RPMI8226 (cell line): Measurements from ENCODE around the gene TMEM18.
"Not testable (repeated sequence)": the region's sequence is repeated elsewhere in the genome, so short reads cannot be mapped to it uniquely, and the experiment has no call there.

ENCODE experiments used
- DNase-seq: peaks from one replicate; pipeline ENCODE4 v3.0.0-alpha.2; 2015

The TMEM18 gene

DNA sequence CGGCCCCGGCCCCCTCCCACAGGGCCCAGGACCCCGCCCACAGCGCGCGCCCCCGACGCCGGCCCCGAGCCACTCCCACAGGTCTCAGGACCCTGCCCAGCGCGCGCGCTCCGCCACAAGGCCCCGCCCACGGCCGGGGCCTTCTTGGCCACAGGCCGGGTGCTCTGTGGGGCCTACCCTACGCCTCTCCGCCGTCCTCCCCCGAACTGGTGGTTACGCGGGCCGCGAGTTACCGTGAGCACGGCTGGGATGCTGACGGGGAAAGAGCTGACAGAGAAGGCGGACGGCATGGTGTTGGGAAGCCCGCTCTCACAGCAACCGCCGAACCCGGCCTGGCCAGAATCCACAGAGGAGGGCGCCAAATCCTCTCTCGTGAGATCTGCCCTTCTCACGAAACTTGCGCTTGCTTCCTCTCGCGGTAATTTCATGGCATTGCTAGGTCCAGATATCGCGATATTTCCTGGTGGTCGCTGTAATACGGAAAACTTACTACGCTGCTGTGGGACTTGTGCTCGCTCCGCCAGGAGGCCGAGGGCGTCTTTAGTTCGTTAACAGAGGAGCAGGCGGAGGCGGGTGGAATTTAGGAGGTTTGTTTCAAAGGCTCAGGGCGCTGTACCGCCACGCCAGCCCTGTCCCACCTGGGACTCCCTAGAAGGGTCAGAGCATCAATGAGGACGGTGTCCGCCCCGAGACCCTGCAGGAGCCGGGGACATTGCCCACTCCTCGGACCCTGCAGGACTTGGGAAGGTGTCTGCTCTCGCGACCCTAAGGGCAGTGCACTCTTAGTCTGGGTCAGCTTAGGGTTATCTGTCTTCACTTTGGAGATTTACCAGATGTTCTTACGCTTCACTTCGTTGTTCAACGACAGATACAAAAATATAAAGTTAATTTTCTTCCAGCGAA lies at the start of gene TMEM18:
Gene TMEM18 (minus strand): TSS at position 351 of the 903 bp plus-strand sequence. CDS start 61 bp downstream, at position 290.
- peak; percentile 98 for DNase-seq

DNA sequence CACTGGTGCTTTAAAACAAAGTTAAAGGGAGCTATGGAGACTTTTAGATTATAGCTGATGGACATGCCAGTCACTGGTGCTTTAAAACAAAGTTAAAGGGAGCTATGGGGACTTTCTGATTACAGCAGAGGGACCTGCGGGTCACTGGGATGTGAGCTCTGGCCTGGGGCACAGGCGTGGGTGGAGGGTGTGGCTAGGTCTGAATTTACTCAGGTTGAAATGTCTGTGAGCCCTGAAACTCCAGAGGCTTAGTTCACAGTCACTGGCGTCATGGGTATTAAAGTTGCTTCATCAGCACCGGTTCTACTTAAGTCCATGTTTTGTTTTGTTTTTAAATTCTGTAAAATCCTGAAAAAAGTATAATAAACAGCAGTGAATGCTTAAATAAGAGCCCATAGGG lies 49.0 kb upstream of the TMEM18 start:
- DNase-seq = no peak

DNA sequence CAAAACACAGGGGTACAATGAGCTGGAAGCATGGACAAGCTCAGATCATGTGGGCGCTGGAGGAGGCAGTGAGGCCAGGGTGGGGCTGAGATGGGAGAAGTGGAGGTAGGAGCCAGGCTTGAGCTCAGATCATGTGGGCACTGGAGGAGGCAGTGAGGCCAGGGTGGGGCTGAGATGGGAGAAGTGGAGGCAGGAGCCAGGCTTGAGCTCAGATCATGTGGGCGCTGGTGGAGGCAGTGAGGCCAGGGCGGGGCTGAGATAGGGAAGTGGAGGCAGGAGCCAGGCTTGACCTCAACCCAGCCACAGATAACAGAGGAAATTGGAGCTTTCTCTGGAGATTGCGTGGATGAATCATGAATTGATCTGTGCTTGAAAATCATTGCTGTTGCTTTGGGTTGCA lies 48.3 kb upstream of the TMEM18 start:
- no peak for DNase-seq

DNA sequence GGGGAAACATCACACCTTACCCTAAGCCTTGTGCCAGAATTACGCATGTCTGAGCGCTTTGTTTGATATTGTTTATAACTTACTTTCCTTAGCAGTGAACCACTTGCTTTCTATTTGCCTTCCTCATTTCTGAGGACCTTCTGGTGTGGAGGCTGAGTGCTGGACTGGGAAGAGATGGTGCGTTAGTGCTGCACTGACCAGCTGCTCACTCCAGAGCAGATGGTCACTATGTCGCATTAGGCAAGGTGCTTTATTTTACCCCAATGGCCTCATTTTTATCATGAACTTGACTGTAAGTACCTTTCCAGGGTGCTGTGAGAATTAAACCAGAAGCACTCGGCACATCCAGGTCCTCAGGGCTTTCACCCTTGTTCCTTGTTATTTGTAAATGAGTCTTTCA lies 46.6 kb upstream of the TMEM18 start:
- DNase-seq = no peak

DNA sequence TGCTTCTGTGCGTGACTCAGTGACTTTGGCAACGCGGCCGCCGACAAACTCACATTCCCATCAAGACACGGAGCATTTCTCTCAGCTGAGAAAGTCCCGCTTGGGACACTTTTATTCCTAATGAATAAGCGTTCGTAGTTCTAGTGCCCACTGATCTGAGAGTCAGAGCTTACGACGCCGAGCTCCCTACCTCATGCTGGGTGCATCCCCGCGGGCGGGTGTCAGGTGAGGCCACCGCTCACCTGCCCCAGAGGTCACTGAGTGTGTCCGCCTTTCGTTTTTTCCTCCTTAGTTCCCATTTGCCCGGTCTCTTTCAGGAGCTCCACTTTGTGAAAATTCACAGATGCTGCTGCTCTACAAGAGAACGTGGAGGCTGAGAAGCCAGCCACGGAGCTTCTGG lies 43.6 kb upstream of the TMEM18 start:
- DNase-seq = no peak

DNA sequence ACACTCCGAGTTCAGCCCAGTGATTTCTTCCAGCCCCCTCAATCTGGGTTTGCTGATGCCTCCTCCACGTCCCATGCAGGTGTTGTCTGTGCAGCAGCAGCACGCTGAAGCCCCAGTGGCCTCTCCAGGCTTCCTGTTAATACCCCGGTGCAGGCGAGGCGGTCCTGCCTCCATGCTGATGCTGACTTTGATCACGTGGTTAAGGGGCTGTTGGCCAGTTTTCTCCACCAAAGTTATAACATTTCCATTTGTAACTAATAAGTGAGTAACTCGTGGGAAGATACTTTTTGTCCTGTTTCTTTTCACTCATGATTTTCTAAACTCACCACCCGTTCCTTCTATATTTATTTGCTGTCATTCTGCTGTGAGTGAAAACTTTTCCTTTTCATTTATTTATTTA lies 42.5 kb upstream of the TMEM18 start:
- DNase-seq = no peak

DNA sequence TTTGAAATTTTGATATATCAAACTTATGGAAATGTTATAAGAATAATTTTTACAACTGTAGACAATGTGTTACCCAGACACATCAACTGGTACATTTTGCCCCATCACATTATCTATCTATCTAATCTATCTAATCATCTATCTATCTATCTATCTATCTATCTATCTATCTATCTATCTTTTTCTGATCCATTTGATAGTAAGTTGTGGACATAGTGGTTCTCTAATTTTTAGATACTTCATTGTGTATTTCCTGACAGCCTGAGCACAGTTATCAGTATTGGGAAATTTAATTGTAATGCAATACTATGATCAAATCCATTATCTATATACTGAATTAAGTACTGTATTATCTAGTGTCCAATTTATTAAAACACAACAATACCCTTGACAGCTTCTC lies 42.0 kb upstream of the TMEM18 start:
- DNase-seq = no peak

DNA sequence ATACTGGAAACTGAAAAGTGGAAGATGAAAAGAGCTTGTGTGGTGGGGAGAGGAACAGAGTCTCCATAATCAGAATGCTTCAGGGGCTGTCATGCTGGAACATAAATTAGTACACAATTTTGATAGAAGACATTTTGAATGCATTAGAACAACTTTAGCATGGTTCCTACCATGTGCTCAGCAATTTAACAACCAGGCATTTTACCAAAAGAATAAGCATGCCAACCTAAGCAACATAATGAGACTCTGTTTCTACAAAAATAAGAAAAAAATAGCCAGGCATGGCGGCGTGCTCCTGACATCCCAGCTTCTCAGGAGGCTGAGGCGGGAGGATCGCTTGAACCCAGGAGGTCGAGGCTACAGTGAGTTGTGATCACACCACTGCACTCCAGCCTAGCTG lies 40.5 kb upstream of the TMEM18 start:
- no peak for DNase-seq

DNA sequence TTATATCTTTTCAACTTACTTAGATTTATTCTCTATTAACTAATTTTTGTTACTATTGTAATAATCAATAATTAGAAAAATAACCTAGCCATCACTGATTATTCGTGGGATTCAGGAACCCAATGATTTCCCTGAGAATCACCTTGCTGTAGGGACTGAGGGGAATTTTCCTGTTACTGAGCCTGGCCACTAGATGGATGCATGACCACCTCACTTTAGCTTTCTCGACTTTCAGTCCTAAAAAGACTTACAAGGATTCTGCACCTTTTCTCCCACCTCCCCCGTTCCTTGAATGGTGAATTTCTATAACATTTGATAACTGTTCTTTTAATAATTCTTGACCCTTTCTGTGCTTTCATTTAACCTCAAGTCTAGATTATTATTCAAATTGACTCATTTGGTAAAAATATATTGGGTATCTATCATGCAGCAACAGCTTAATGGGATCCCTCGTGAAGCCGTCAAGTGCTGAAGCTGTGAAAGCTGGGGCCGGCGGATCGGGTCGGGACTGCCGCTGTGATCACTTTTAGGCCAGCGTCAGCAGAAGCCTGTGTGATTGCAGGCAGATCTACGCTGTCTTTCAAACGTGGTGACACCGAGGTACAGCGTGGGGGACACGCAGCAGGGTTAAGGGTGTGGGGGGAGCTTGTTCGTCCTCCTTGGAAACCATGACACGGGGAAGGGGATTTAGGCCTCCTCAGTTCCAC lies 38.8 kb upstream of the TMEM18 start:
- DNase-seq = no peak

DNA sequence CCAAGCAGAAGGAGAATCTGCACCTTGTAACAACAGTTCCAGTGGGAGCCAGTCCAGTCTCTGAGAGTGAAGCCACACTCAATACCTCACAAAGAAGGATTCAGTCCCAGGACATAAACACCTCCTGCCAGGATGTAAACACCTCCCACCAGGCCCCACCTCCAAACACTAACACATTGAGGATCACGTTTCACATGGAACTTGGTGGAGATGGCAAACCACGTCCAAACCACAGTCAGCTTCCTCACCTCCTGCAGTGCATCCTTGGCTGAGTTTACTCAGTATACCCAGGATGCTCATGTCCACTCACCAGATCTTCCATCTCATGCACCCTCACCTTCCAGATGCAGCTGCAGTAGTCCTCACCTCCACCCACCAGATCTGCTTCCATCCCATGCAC lies 37.8 kb upstream of the TMEM18 start:
- no peak for DNase-seq

DNA sequence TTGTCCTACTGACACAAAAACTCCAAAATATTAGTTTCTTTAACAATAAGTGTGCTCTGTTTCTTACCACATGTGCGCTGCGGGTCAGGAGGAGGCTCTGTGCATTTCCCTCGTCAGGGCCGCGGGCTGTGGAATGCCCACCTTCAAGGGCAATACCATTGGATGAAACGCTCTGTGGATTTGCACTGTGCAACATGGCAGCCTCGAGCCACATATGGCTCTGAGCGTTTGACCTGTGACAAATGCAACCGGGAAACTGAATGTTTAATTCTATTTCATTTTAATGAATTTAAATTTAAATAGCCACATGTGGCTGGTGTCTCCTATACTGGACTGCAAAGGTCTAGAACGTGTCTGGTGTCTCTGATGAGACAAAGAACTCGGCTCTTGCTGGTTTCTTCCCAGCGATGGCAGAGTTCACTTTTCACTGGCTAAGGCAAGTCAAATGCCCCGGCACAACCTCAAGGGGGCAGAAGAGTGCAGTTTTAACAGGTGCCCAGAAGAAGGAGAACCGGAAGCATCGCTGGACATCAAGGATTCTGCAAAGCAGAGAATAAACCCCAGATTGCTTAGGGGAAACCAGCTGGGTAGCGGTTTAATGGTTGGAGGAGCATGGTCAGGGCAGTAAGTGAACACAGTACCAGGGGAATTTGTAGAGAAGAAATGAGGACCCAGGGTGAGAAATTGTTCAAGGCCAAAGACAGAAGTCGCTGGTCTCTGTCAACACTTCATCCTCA lies 37.0 kb upstream of the TMEM18 start:
- peak; percentile 82 for DNase-seq

DNA sequence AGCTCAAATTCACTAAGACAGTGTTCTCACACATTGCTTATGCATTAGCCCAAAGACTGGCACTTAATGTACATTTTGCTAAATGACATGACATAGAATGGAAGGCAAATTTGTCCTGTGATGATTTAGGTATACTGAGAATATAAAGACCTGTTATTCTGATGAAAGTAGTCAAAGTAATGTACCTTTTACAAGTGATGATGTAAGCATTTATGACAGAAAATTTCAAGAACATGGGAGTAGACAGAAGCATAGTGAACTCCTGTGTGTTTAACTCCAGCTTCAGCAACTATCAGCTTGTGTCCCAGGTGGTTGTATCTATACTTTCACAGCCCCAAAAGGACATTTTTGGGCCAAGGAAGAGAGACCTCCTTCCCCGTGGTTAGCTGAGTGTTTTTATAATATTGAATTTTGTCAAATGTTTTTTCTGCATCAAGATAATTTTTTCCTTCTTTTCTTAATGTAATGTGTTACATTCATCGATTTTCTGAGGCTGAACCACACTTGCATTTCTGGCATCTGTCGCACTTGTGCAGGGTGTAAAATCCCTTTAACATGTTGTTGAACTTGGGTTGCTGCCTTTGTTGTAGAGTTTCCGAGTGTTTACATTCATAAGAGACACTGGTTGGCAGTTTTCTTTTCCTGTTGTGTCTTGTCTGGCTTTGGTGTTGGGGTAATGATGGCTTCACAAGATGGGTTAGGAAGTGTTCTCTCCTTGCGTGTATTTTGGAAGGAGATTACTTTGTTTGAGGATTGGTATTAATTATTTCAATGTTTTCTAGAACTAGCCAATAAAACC lies 33.9 kb upstream of the TMEM18 start:
- DNase-seq = no peak

DNA sequence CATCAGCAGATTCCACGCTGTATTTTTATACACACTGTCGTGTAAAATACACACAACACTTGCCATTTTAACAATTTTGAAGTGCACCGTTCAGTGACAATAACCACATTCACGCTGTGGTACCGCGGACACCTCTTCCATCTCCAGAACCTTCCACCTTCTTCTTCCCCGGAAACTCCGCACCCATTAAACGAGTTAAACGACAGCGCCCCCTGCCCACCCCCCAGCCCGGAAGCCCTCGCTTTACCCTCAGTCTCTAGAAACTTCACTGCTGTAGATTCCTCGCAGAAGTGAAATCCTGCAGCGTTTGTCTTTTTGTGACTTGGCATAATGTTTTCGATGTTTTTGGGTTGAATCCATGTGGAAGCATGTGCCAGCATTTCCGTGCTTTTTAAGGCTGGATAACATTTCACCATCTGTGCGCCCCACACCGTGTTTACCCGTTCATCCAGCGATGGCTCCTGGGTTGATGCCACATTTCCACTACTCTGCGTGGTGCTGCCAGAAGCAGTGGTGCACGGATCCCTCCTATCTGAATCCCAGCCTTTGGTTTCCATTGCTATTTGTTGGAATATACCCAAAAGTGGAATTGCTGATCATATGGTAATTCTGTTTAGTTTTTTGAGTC lies 32.0 kb upstream of the TMEM18 start:
- no peak for DNase-seq

DNA sequence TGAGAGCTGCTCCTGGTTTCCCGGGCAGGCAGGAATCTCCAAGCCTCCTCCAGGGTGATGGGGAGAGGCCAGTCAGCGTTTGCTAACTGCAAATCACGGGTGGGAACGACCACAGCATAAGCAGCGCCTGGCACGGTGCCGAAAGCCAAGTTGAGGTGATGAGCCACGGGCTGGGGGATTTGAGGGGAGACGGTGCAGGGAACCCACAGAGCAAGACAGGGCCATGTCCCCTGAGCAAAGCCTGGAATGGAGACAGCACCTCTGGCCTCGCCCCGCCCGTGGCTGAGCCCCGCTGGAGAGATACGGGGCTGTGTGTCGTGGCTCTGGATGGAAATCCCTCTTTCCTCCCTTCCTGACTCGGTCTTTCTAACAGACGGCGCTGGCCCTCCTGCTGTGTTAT lies 31.5 kb upstream of the TMEM18 start:
- no peak for DNase-seq

DNA sequence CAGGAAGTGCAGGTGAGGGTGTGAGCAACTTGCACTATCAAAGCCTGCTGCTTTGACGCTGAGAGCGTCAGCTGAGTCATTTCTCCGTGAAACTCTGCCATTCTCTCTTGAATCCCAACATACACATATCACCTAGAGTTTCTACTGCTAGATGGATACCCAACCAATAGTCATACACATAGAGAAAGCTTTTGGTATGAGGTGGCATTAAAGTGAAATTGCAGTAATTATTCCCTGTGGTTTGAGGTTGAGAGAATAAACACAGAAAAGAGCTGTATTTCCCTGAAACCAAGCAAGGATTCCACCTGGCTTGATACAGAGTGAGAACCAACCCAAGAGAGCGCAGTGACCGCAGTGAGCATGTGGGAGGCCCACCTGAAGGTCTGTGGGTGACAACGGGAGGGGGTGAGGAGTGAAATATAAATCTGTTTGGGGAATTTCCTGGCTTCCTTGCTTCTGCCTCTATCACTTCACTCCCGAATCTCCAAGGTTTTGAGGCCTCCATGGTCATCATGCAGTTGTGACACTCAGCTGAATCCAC lies 28.8 kb upstream of the TMEM18 start:
- DNase-seq = peak; percentile 19

DNA sequence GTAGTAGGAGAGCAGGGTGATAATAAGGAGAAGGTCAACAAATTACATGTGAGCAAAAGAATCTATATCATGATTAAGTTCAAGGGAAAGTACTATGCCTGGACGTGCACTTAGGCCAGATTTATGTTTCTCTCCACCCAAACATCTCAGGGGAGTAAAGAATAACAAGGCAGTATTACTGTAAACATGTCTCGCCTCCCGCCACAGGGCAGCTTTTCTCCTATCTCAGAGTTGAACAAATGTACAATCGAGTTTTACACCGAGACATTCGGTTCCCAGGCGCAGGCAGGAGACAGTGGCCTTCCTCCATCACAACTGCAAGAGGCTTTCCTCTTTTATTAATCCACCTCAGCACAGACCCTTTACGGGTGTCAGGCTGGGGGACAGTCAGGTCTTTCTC lies 25.6 kb upstream of the TMEM18 start:
- DNase-seq = not testable (repeated sequence)

DNA sequence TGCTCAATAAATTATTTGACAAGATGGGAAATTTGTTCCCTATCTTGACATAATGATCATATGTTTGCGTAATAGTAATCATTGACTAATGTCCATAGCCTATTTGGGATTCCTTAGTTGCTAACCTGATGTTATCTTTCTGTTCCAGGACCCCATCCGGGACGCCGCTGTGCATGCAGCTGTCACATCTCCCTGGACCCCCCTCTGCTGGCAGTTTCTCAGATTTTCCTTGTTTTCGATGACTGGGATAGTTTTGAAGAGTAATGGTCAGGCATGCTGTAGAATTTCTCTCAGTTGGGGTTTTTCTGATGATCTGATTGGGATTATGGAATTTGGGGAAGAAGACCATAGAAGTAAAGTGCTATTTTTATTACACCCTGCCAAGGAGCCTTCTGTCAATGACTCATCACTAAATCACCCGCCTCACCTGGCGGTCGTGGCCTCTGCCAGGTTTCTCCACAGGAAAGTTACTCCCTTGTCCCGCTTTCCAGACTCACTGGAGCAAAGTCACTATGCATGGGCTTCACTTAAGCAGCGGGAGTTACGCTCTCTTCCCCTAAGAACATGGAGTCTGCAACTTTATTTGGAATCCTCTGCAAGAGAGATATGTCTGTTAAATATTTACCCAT lies 19.9 kb upstream of the TMEM18 start:
- DNase-seq = no peak

DNA sequence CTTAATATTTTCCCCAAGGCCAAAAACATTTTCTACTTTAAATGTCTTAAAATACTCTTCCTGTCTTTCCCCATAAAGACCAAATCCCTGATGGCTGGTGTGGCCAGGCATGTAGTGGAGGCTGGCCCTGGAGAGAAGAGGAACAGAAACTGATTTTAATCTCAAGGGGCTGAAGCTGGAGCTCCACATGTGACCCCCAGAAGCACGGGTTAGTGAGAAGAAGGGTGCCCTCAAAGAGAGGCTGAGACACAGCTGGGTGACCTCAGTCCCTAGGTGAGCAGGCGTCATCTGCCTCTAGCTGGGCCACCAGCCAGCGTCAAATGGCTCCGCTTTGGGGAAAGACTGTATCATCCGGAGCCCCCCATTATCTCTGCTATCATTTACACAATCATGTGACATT lies 19.3 kb upstream of the TMEM18 start:
- DNase-seq = peak; percentile 68

DNA sequence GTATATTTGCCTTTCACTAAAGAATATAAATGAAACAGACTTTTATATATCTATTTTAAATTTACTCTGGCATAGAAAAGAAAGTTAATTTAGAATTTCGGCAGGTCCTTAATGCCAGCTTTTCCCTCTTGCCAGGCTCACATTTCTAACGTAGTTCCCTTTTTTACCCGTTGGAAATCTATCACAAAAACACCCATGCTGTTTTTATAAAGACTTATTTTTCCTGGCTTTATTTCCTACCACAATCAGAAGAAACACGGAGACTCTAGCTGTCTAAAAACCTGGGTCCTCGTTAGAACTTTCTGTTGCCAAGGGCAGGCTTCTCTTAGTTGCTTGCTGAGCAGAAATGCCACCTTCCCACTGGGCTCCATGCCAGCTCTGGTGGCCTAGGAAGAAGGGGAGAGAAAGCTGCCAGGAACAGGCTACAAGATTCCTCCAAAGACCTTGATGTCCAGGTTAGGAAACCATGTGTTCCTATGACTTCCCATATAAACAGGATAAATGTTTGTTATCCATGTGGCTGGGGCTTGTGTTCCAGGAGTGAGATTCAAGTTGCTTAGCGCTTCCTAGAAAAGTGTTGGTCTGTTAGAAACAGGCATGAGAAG lies 17.8 kb upstream of the TMEM18 start:
- DNase-seq = peak; percentile 49

DNA sequence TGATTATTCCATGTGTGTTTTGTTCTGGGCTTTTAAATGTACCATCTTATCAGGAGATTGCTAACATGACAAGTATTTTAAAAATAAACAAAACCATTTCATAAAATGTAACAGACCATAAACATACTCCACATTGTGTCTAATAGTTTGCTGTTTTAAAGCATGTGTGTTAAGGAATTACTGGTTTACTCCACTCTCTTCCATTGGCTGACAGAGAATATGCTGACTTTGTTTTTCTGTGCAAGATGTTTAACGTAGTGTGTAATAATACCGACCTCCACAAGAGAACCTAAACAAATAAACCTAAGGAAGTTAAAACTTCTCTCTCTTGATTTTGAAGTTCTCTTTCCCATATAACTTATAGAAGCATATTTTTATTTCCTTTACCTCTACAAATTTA lies 17.0 kb upstream of the TMEM18 start:
- no peak for DNase-seq

DNA sequence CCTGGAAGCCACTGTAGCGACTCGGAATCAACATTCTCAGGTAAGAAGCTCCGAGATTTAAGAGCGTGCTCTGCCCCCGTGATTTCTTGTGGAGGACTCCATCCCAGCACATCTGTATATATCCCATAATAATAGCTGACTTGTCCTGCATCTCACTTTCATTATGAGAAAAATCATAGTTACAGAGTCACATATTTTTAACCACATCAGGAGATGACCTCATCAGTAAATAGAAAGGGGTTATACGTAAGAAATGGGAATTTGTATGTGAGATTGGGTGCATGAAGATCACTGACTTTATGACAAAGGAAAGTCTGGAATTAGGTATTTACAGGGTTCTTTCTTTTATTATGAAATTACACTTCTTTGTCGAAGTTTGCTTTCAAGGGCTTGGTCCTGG lies 16.4 kb upstream of the TMEM18 start:
- no peak for DNase-seq
